Measurements from ENCODE around the gene PARN. TPM values are rescaled to one million over a fixed set of nuclear protein-coding genes. Genes with fewer than 3 reads are reported as not detected.

The PARN gene
- total and polyA plus RNA-seq, 2 of the 8 experiments (the other 6 are each of a cell fraction or from before 2014, with no cell fraction given), result 24.5 to 44.6 TPM

DNA sequence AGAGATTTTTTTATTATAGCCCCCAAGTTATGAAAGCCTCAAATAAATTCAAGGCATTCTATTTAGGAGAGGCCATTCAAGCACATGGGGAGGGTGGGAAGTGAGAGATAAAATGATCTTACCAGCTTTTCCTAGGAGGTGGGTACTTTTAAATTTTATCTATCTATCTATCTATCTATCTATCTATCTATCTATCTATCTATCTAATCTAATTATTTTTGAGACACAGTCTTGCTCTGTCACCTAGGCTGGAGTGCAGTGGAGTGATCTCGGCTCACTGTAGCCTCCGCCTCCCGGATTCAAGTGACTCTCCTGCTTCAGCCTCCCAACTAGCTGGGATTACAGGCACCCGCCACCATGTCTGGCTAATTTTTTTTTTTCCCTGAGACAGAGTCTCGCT, 182.3 kb downstream of the PARN start:
- Histone ChIP-seq H3K36me3 (ENCODE audit: control insufficient read depth in 2 of 4, insufficient read depth in 4 of 4, low read length in 3 of 4) (no peaks in the 10 kb centered on the region), H3K14ac (ENCODE audit: insufficient read length) (no peak overlapping the region), H3K4me3 (ENCODE audit: extremely low read depth in 1 of 4, insufficient read depth in 2 of 4, low read depth in 3 of 4, low read length in 4 of 4) (no peak overlapping the region), H3K4ac (replicated peaks; ENCODE audit: insufficient read length, low read depth, low read length) (no peak overlapping the region), H4K8ac (ENCODE audit: extremely low read depth, insufficient read depth, low read length) (no peak overlapping the region), H3K79me2 (ENCODE audit: control insufficient read depth in 1 of 2, insufficient read depth in 2 of 2, low read length in 2 of 2) (no peaks in the 10 kb centered on the region), H4K5ac (ENCODE audit: insufficient read length, low read depth, low read length) (no peak overlapping the region), H3K4me2 (ENCODE audit: insufficient read depth in 1 of 2, low read depth in 2 of 2, low read length in 2 of 2) (no peak overlapping the region), H2AK5ac (ENCODE audit: low read depth, low read length) (no peak overlapping the region), H3K18ac (ENCODE audit: extremely low read depth, low read length) (no peak overlapping the region), H2BK12ac (ENCODE audit: low read depth, low read length) (no peak overlapping the region), H2BK20ac (ENCODE audit: low read length) (no peak overlapping the region), H2BK120ac (replicated peaks; ENCODE audit: low read depth, low read length) (no peak overlapping the region), H3K56ac (replicated peaks; ENCODE audit: insufficient read length, low read depth, low read length) (no peak overlapping the region), H3K9ac (replicated peaks in 1 of 4; ENCODE audit: extremely low read depth in 1 of 4, low read depth in 3 of 4, low read length in 3 of 4) (no peak overlapping the region), H4K91ac (replicated peaks; ENCODE audit: insufficient read length, low read length) (no peak overlapping the region), H3K27me3 (replicated peaks in 1 of 4; ENCODE audit: control insufficient read depth in 3 of 4, extremely low read depth in 1 of 4, insufficient read depth in 3 of 4, low read length in 3 of 4) (no peaks in the 10 kb centered on the region), H3K23me2 (ENCODE audit: low read depth, low read length) (no peaks in the 10 kb centered on the region), H2BK5ac (ENCODE audit: low read depth, low read length) (no peak overlapping the region), H2BK15ac (ENCODE audit: low read length) (no peak overlapping the region), H4K20me1 (replicated peaks in 1 of 2; ENCODE audit: control insufficient read depth in 1 of 2, insufficient read depth in 2 of 2, low read length in 2 of 2) (no peaks in the 10 kb centered on the region), H3K79me1 (ENCODE audit: low read depth, low read length) (no peaks in the 10 kb centered on the region), H3K23ac (ENCODE audit: insufficient read length) (no peak overlapping the region), H3K9me3 (ENCODE audit: insufficient read depth in 2 of 2, low read depth in 1 of 2, low read length in 1 of 2) (no peaks in the 10 kb centered on the region), H3K27ac (ENCODE audit: low read depth, low read length) (no peak overlapping the region), H3K4me1 (replicated peaks in 1 of 4; ENCODE audit: control insufficient read depth in 3 of 4, insufficient read depth in 4 of 4, low read length in 3 of 4) (peaks cover 0 to 2% (median 0%) of the 10 kb centered on the region in 4 experiments; a peak in 1 of 7 replicates), H2AFZ (ENCODE audit: low read length) (no peak overlapping the region)
- DNase-seq (ENCODE audit: low read depth in 1 of 2, low spot score in 2 of 2) (no peak), FAIRE-seq (no peak)
- ChIA-PET POLR2A (ENCODE audit: partially characterized antibody) (interaction anchor here (0.6 to 0.9 kb wide), 2 partner anchors 9 to 10 kb away, joined by 3 to 4 read pairs; no protein-coding TSS in a partner anchor), CTCF (ENCODE audit: partially characterized antibody) (interaction anchor here (0.6 to 2.1 kb wide), 5 partner anchors 11 to 155 kb away, joined by 3 to 9 read pairs (median 4); no protein-coding TSS in a partner anchor)
- 96% methylated on average over 5 of the region's 5 CpGs; no CpG with 5 or more reads in 1 of the 2 experiments for WGBS, 2 experiments (ENCODE audit: extremely low coverage in 1 of 2, insufficient coverage in 1 of 2, insufficient read length in 1 of 2, insufficient replicate concordance in 2 of 2, low coverage in 1 of 2, low lambda C conversion rate in 2 of 2, missing lambda C conversion rate in 1 of 2)
- TF ChIP-seq NANOG (IDR thresholded peaks at IDR 0.05; ENCODE audit: insufficient read depth, low read depth, low read length, poor library complexity, severe bottlenecking) (no peak), POLR2AphosphoS5 (IDR thresholded peaks at IDR 0.05; ENCODE audit: low read depth, low read length) (no peak), POLR2A (IDR thresholded peaks at IDR 0.05; ENCODE audit: control extremely low read depth in 1 of 2, low read depth in 2 of 2, low read length in 2 of 2) (no peak), BRCA1 (IDR thresholded peaks at IDR 0.05; ENCODE audit: low read depth, low read length) (no peak), RAD21 (IDR thresholded peaks at IDR 0.05 in 1 of 2, conservative IDR thresholded peaks at IDR 0.05 in 1 of 2; ENCODE audit: low read depth in 2 of 2, low read length in 2 of 2) (no peak), POU5F1 (IDR thresholded peaks at IDR 0.05; ENCODE audit: low read depth, low read length) (no peak), FOSL1 (IDR thresholded peaks at IDR 0.05; ENCODE audit: insufficient read depth, low read depth, low read length) (no peak), SP1 (IDR thresholded peaks at IDR 0.05; ENCODE audit: low read depth, low read length) (no peak), YY1 (IDR thresholded peaks at IDR 0.05; ENCODE audit: low read depth, low read length) (no peak), PHF8 (conservative IDR thresholded peaks at IDR 0.05; ENCODE audit: low read depth, low read length) (no peak), CEBPB (IDR thresholded peaks at IDR 0.05; ENCODE audit: low read depth, low read length) (no peak)
- TF ChIP-seq, protein P1, sequence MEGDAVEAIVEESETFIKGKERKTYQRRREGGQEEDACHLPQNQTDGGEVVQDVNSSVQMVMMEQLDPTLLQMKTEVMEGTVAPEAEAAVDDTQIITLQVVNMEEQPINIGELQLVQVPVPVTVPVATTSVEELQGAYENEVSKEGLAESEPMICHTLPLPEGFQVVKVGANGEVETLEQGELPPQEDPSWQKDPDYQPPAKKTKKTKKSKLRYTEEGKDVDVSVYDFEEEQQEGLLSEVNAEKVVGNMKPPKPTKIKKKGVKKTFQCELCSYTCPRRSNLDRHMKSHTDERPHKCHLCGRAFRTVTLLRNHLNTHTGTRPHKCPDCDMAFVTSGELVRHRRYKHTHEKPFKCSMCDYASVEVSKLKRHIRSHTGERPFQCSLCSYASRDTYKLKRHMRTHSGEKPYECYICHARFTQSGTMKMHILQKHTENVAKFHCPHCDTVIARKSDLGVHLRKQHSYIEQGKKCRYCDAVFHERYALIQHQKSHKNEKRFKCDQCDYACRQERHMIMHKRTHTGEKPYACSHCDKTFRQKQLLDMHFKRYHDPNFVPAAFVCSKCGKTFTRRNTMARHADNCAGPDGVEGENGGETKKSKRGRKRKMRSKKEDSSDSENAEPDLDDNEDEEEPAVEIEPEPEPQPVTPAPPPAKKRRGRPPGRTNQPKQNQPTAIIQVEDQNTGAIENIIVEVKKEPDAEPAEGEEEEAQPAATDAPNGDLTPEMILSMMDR (IDR thresholded peaks at IDR 0.05; ENCODE audit: control extremely low read depth in 1 of 3, insufficient read depth in 1 of 3, low read depth in 1 of 3, low read length in 3 of 3), result no peak
